ENCODE results near the gene PRSS53. TPM values are rescaled to one million over a fixed set of nuclear protein-coding genes. Genes with fewer than 3 reads are reported as not detected.

PRSS53 gene
- total RNA-seq, 1 donor from 2014 or later: 7.0 TPM

DNA sequence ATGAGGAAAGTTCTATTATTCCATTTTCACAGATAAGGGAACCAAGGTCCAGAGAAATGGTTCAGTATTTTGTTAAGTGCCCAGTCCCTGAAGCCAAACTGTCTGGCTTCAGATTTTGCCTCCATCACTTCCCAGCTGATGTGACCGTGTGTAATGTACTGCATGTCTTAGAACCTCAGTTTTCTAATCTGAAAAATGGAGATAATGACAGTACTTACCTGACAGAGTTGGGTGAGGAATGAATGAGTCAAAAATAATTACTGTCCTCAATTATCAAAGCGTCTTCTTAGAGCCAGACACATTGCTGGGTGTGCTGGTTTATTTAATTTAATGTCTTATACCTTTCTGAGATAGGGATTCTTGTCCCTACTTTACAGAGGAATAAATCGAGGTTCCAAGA, 21.4 kb downstream of the PRSS53 start:
- TF ChIP-seq, protein P1, sequence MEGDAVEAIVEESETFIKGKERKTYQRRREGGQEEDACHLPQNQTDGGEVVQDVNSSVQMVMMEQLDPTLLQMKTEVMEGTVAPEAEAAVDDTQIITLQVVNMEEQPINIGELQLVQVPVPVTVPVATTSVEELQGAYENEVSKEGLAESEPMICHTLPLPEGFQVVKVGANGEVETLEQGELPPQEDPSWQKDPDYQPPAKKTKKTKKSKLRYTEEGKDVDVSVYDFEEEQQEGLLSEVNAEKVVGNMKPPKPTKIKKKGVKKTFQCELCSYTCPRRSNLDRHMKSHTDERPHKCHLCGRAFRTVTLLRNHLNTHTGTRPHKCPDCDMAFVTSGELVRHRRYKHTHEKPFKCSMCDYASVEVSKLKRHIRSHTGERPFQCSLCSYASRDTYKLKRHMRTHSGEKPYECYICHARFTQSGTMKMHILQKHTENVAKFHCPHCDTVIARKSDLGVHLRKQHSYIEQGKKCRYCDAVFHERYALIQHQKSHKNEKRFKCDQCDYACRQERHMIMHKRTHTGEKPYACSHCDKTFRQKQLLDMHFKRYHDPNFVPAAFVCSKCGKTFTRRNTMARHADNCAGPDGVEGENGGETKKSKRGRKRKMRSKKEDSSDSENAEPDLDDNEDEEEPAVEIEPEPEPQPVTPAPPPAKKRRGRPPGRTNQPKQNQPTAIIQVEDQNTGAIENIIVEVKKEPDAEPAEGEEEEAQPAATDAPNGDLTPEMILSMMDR (IDR thresholded peaks at IDR 0.05): no peak
- H3K4me3 Mint-ChIP-seq (ENCODE audit: unreplicated experiment): no peak overlapping the region
- no peaks in the 10 kb centered on the region for H3K9me3 Mint-ChIP-seq (ENCODE audit: low read depth)
- peaks cover 9% of the 10 kb centered on the region for H3K36me3 Mint-ChIP-seq (ENCODE audit: low read depth)
- peaks cover 43% of the 10 kb centered on the region for H3K4me1 Mint-ChIP-seq (ENCODE audit: low read depth)
- H3K27me3 Mint-ChIP-seq (ENCODE audit: low read depth): no peaks in the 10 kb centered on the region
- no peak overlapping the region for H3K27ac Mint-ChIP-seq (ENCODE audit: unreplicated experiment)
- no peak for DNase-seq (ENCODE audit: low spot score)

DNA sequence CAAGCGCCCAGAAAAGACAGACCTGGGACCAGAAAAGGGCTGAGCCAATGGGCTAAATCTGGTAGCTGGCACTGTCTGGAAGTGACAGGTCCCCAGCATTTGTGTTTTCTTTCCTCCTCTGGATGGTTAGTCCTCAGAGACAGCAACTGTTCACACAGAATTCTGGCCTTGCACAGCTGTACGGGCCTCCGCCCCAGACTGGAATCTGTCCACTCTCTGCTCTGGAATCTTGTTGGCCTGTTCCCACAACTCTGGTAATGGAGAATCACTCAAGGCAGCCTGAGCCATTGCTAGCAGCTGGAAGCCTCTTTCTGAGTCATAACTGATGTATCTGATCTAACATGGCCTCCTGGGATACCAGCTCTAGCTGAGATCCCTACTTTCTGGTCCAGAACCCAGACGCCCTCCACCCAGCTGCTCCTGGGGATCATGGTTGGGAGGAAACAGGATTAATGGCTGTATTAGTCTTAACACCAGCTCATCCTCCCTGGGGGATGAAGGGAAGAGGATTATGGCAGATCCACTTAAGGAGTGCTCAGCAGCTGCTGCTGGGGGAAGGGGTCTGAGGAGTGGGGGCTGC, 23.8 kb downstream of the PRSS53 start:
- TF ChIP-seq, protein P1 (IDR thresholded peaks at IDR 0.05): no peak
- Mint-ChIP-seq H3K4me3 (ENCODE audit: unreplicated experiment) (peak overlapping the region; percentile 35), H3K36me3 (ENCODE audit: low read depth) (peaks cover 13% of the 10 kb centered on the region), H3K9me3 (ENCODE audit: low read depth) (no peaks in the 10 kb centered on the region), H3K27ac (ENCODE audit: unreplicated experiment) (peak overlapping the region; percentile 99), H3K27me3 (ENCODE audit: low read depth) (no peaks in the 10 kb centered on the region), H3K4me1 (ENCODE audit: low read depth) (peaks cover 34% of the 10 kb centered on the region)
- DNase-seq (ENCODE audit: low spot score): no peak

DNA sequence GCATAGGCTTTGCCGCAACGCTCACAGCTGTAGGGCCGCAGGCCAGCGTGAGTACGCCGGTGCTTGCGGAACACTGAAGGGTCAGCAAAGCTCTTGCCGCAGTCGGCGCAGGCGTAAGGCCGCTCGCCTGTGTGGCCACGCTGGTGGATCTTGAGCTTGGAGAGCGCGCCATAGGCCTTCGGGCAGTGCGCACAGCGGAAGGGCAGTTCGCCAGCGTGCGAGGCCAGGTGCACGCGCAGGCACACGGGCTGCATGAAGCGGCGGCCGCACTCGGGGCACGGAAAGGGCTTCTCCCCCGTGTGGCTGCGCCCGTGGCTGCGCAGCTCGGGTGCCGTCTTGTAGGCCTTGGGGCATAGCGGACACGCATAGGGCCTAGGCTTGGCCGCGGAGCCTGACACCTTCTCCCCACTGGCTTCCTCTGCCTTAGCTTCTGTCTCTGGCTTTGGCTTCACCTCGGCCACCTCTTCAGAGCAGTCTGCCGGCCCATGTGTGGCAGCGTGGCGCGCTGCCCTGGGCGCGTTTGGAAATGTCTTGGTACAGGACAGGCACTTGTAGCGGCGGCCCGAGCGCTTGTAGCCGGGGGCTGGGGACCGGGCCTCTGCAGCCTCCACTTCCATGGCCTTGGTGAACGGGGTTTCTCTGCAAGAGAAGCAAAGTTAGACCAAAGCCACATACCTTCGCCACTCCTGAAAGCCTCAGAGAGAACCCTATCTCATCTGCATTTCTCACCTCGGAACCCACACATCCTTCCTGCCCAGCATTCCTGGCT, 24.7 kb downstream of the PRSS53 start:
- Mint-ChIP-seq H3K9me3 (ENCODE audit: low read depth) (no peaks in the 10 kb centered on the region), H3K36me3 (ENCODE audit: low read depth) (peaks cover 13% of the 10 kb centered on the region), H3K4me3 (ENCODE audit: unreplicated experiment) (peak overlapping the region; percentile 35)

DNA sequence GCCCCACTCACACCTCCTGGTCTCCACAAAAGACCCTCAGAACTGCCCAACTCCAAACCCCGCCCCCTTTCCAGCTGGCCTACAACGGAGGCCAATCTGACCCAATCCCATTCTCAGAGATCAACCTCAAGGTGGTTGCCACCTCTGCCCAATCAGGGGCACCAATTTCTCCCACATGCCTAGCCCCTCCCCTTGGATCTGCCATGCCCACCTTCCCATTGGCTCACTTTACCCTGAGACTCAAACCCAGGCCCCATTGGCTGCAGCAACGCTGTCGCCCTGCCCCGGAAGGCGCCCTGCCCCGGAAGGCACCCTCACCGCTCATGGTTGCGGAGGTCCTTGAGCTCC, 25.3 kb downstream of the PRSS53 start:
- Mint-ChIP-seq H3K4me3 (ENCODE audit: unreplicated experiment) (peak overlapping the region; percentile 16), H3K9me3 (ENCODE audit: low read depth) (no peaks in the 10 kb centered on the region), H3K4me1 (ENCODE audit: low read depth) (peaks cover 34% of the 10 kb centered on the region), H3K27ac (ENCODE audit: unreplicated experiment) (peak overlapping the region; percentile 69), H3K36me3 (ENCODE audit: low read depth) (peaks cover 13% of the 10 kb centered on the region), H3K27me3 (ENCODE audit: low read depth) (no peaks in the 10 kb centered on the region)
- TF ChIP-seq, protein P1 (IDR thresholded peaks at IDR 0.05): no peak
- no peak for DNase-seq (ENCODE audit: low spot score)

More for the DNA sequence above, 24.7 kb downstream of the PRSS53 start:
- peaks cover 34% of the 10 kb centered on the region for H3K4me1 Mint-ChIP-seq (ENCODE audit: low read depth)
- DNase-seq (ENCODE audit: low spot score): no peak
- H3K27me3 Mint-ChIP-seq (ENCODE audit: low read depth): no peaks in the 10 kb centered on the region
- peak overlapping the region; percentile 99 for H3K27ac Mint-ChIP-seq (ENCODE audit: unreplicated experiment)
- TF ChIP-seq, protein P1 (IDR thresholded peaks at IDR 0.05): no peak

DNA sequence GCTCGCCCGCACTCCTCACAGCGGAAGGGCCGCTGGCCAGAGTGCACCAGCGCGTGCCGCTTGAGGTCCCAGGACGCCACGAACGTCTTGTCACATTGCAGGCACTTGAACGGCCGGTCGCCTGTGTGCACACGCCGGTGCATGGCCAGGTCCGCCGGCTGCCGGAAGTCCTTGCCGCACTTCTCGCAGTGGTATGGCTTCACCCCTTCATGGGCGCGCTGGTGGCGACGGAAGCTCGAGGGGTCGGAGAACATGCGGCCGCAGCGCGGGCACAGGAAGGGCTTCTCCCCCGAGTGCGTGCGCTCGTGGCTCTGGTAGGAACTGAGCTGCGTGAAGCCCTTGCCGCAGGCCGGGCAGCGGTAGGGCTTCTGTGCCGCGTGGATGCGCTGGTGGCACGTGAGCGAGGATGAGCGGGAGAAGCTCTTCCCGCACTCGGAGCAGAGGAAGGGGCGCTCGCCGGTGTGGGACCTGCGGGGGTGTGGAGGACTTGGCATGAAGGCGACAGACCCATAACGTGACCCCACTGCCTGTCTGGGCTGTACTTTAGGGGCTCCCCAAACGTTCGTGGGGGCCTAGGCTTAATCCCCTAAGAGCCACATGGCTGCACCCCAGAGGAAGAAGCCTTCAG, 26.8 kb downstream of the PRSS53 start:
- Mint-ChIP-seq H3K36me3 (ENCODE audit: low read depth) (peaks cover 14% of the 10 kb centered on the region), H3K9me3 (ENCODE audit: low read depth) (no peaks in the 10 kb centered on the region), H3K4me3 (ENCODE audit: unreplicated experiment) (no peak overlapping the region), H3K4me1 (ENCODE audit: low read depth) (peaks cover 34% of the 10 kb centered on the region), H3K27me3 (ENCODE audit: low read depth) (no peaks in the 10 kb centered on the region), H3K27ac (ENCODE audit: unreplicated experiment) (no peak overlapping the region)
- DNase-seq (ENCODE audit: low spot score): no peak
- TF ChIP-seq, protein P1 (IDR thresholded peaks at IDR 0.05): no peak
